ENCODE data around the gene B3GALT4.
A peak's percentile ranks its signal among the peaks of the same experiment; 100 is the strongest.

The B3GALT4 gene

GRCh38 chr6:33314943-33315792 lies 38.2 kb downstream of the B3GALT4 start:
- TF ChIP-seq CTCF (IDR thresholded peaks at IDR 0.05; ENCODE audit: extremely low read depth, insufficient read depth, missing control alignments), result no peak
- DNase-seq (ENCODE audit: low spot score), result peak; percentile 7
- in situ Hi-C loops (cut with MboI; ENCODE audit: low pct_unique_long_range_greater_than_20kb, low sequenced_read_pairs, unreplicated experiment), result no loop called here

GRCh38 chr6:33315793-33316602 lies 39.1 kb downstream of the B3GALT4 start:
- no peak for TF ChIP-seq CTCF (IDR thresholded peaks at IDR 0.05; ENCODE audit: extremely low read depth, insufficient read depth, missing control alignments)

GRCh38 chr6:33316603-33317418 lies 39.9 kb downstream of the B3GALT4 start:
- in situ Hi-C loops (cut with MboI; ENCODE audit: low pct_unique_long_range_greater_than_20kb, low sequenced_read_pairs, unreplicated experiment), result no loop called here
- no peak for DNase-seq (ENCODE audit: low spot score)
- no peak for TF ChIP-seq CTCF (IDR thresholded peaks at IDR 0.05; ENCODE audit: extremely low read depth, insufficient read depth, missing control alignments)

More at GRCh38 chr6:33315793-33316602, 39.1 kb downstream of the B3GALT4 start:
- in situ Hi-C loops (cut with MboI; ENCODE audit: low pct_unique_long_range_greater_than_20kb, low sequenced_read_pairs, unreplicated experiment), result no loop called here
- no peak for DNase-seq (ENCODE audit: low spot score)

- DNase-seq (ENCODE audit: low spot score), result no peak
- in situ Hi-C loops (cut with MboI; ENCODE audit: low pct_unique_long_range_greater_than_20kb, low sequenced_read_pairs, unreplicated experiment), result no loop called here
- no peak for TF ChIP-seq CTCF (IDR thresholded peaks at IDR 0.05; ENCODE audit: extremely low read depth, insufficient read depth, missing control alignments)
Observed at GRCh38 chr6:33317419-33317668, 40.4 kb downstream of the B3GALT4 start.

GRCh38 chr6:33317669-33318425 lies 40.9 kb downstream of the B3GALT4 start, which contains the start of gene ZBTB22:
TSS of gene ZBTB22 (minus strand) at chr6:33317744. CDS start at chr6:33316916, 828 bp downstream.
- in situ Hi-C loops (cut with MboI; ENCODE audit: low pct_unique_long_range_greater_than_20kb, low sequenced_read_pairs, unreplicated experiment), result no loop called here
- DNase-seq (ENCODE audit: low spot score), result peak; percentile 90
- TF ChIP-seq CTCF (IDR thresholded peaks at IDR 0.05; ENCODE audit: extremely low read depth, insufficient read depth, missing control alignments), result no peak

All from GM13977 (cell line).